HG03558 (cell line): ENCODE data around the gene TTC28.

Experiments used
- ATAC-seq: cut with Tn5 transposase; IDR thresholded peaks from one replicate; pipeline ENCODE4 v1.9.1; 2021; ENCODE audit warnings: moderate number of reproducible peaks; ENCODE audit not compliant: unreplicated experiment; ENCODE audit errors: extremely low read depth

TTC28 gene

GRCh38 chr22:27972732-27973698 is 706.6 kb downstream of the TTC28 start:
- ATAC-seq: no peak

DNA sequence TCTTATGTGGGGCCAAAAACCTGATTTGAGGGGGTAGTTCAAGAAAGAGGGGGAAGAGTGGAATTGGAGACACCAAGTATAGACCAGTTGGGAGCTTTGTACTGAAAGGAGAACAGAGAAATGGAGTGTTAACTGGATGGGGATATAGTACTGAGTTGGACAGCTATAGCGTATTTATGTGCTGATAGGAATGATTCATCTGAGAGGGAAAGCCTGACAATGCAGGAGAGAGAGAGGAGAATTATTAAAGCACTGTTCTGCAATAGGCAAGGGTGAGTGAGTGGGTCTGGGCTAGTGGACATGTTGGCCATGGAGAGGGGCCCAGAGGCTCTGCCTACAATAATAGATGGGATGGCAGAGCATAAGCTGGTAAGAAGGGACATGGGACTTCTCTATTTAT is 707.7 kb downstream of the TTC28 start:
- ATAC-seq: no peak

DNA sequence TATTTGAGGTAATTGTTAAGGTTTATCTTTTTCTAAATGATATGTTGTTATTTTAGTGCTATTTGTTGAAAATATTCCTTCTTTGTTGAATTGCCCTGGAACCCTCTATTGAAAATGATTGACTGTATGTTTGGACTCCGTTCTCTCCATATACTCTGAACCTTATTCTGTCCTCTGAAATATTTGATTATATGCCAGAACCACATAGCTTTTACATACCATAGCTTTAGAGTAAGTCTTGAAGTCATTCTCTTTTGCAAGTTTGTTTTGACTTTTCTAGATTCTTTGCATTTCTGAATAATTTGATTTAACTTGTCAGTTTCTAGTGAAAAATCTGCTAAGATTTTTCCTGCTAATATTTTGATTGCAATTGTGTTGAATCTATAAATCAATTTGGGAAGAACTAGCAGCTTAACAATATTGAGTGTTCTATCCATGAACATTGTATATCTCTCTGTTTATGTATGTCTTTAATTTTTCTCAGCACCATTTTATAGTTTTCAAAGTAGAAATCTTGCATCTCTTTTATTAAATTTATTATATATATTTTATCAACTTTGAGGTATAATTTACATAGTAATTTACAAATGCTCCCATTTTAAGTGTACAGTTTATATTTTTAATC is 708.9 kb downstream of the TTC28 start:
- no peak for ATAC-seq

DNA sequence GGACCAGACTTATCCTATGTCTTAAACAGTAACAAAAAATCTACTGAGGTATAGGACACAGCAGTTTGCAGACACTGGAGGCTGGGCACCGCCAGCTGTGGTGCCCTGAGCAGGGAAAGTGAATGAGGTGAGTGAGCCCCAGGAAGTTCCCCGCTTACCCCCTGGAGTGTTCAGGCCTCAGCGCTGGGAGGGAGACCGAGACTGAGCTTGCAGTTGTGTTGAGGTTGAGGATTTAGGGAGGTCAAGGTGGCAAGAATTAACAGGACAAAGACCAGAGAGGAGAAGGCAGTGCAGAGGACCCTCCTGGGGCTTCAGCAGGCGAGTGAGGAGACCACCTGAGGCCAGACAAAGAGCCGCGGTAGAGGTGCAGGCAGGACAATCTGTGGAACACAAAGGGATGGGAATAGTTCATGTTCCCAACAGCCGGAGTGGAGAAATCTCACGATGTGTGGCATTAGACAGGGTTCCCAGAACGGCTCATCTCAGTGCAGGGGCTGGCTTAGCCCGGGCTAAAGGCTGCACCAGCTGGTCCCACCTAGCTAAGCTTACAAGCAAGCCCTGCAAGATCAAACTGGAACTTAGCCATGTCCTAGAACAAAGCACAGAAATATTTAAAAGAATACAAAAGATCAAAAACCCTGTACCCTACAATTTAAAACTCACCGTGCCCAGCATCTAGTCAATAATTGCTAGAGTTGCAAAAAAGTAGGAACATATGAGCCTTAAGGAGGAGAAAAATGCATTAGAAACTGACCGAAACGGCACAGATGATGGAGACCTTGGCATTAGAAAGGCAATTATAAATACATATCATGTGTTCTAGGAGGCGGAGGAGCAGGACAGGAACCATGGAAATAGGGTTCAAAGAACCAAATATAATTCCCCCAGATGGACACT is 713.2 kb downstream of the TTC28 start:
- no peak for ATAC-seq

DNA sequence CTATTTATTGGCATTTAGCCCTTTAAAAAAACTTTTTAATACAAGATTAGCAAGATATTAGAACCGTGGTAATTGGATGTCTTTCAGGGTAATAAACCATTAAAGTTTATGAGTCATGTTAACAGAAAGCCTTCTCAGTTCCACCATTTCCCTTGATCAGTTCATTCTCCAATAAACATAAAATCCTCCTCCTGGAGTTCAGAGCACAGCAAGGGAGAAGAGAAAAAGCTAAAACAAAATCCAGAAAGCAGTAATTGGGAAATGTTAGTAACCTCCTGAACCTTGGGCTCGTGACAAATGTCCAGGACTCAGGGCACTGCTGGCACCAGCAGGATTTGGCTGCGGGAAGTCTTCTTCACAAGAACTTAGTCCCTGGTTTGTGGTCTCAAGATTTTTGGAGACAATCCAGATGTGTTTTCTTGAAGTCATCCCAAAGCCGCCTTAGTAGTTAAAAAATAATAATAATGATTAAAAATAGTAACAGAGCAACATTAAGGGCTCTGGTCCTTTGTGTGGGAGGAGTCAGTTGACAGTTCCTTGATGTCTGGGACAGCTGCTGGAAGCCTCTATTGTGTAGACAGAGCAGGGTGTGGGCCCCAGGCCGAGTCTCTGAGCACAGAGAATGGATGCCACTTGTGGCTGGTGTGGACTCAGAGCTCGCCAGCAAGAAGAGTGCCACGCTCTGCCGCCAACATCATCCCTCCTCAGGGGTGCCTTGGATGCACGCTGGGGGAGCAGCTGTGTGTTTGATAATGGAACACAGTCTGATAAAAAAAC is 717.2 kb downstream of the TTC28 start:
- ATAC-seq: no peak

DNA sequence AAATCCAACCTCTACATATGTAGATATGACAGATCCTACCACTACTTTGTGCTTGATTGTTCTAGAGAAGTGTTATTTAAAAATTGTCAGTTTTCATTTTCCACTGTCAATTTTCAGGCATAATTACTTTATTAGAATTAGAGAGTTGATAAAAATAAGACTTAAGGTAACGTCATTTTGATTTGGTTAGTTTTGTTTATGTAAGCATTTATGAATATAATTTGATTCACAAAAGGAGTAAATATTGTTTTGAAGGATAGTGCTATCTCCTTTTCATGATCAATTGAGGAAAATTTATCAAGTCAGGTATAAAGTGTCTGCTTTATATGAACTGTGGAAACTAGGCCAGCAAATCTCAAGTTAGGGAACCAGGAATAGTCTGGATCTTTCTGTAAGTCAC is 718.0 kb downstream of the TTC28 start:
- ATAC-seq: no peak

DNA sequence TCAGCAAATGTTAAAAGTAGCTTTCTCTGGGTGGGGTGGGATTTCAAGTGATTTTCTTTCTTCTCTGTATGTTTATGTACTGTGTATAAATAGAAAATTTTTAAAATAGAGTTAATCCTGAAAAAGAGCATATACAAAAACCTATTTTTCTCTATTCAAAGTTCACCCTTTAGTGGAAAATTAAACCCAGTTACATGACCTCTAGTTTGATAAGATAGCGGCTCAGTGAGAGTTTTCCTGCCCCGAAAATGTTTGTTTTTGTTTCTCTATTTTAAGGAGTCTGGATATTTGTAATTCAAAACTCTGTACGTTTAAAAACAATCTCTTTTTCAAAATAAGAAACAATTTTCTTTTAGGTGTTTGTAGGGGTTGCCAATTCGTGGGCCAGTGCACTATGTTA is 718.5 kb downstream of the TTC28 start:
- no peak for ATAC-seq

DNA sequence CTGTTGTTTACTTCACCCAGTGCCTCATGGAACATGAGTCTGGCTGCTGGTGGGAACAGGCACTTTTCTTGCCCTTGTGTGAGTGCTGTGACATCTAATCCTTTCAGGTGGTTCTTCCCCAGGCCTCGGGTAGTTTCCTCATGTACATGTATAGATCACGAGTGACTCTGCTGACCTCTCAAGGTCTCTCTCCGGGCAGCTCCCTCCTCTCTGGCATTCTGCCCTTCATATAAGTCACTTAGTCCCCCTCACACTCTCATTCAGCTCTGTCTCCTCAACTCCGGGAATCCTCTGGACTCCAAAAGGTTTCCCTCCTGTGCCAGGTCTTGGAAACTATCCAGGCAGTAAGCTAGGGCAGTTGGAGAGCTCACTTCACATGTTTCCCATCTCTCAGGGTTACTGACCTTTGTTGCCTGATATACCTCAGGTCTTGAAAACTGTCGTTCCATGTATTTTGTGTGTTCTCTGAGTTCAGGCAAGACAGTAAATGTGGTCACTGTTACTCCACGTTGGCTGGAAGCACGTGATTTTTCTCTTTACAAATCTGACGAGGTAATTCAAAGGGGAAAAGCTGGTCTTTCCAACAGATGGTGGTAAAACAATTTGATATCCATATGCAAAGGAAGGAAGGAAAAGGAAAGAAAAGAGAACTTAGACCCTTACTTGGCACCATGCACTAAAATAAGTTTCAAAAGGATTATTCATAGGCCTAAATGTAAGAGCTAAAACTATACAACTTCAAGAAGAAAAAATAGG is 720.1 kb downstream of the TTC28 start:
- no peak for ATAC-seq

- no peak for ATAC-seq
Measured at GRCh38 chr22:27952779-27953178, 726.9 kb downstream of the TTC28 start.

- no peak for ATAC-seq
Measured at GRCh38 chr22:27952091-27952490, 727.5 kb downstream of the TTC28 start.

- ATAC-seq: no peak
Measured at GRCh38 chr22:27949421-27949820, 730.2 kb downstream of the TTC28 start.

- no peak for ATAC-seq
Measured at GRCh38 chr22:27948569-27948968, 731.1 kb downstream of the TTC28 start.

- no peak for ATAC-seq
Measured at GRCh38 chr22:27947448-27947847, 732.2 kb downstream of the TTC28 start.

- no peak for ATAC-seq
Measured at GRCh38 chr22:27941143-27941542, 738.5 kb downstream of the TTC28 start.

GRCh38 chr22:27937453-27937852 is 742.2 kb downstream of the TTC28 start:
- ATAC-seq: no peak

DNA sequence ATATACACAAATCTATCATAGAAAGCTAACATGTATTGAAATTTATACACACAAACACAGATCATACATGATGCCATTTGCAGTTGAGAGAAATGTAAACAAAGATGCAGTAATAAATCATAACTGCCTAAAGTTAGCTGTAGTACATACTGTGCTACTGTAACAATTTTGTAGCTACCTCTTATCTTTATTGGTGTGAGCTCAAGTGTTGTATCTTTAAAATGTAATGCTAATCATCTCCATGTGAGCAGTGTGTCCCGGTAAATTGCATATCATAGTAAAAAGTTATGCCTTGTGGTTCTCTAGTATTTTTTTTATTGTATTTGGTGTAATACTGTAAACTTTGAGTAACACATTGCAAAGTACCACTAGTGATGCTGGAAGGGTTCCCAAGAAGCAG is 743.7 kb downstream of the TTC28 start:
- no peak for ATAC-seq

- ATAC-seq: no peak
Measured at GRCh38 chr22:27934069-27934468, 745.6 kb downstream of the TTC28 start.

DNA sequence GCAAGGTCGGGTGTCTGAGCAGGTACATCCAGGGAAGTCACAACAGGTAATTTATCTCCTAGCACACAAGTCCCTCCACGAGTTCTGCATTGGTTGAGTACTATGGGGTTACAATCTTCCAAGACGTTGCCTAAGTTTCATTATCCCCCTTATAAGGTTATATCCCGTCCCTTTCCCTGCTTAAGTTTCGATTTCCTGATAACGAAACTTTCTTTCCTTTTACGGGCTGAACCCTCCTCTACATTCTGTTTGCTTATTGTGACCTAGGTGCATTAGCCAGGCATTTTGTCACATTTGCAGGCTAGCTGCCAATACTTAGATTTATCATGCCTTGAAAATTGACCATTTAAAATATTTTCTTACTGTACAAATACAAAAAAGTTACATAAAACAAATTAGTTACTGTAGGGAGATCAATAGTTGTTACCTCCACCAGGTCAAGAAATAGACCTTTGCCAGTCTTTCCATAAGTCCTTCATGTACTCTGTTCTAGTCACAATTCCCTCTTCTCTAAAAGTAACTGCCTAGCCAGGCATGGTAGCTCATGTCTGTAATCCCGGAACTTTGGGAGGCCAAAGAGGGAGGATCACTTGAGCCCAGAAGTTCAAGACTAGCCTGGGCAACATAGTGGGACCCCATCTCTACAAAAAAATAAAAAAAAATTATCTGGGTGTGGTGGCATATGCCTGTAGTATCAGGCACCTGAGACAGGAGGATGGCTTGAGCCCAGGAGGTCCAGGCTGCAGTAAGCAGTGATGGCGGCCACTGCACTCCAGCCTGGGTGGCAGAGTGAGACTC is 746.3 kb downstream of the TTC28 start:
- no peak for ATAC-seq
